HEK293 (cell line): ENCODE data around the gene EEF2K.

ENCODE experiments used
- CTCF ChIP-seq: fragments of 450-650 bp; formaldehyde crosslinking; IDR thresholded peaks from 2 replicates; pipeline ENCODE4 v1.5.1; 2016; ENCODE audit warnings: missing biosample characterization, missing genetic modification characterization
- GLI4 ChIP-seq: fragments of 450-650 bp; formaldehyde crosslinking; IDR thresholded peaks from 2 replicates; pipeline ENCODE4 v1.5.1; 2016; ENCODE audit warnings: missing biosample characterization, missing genetic modification characterization
- REPIN1 ChIP-seq: fragments of 450-650 bp; formaldehyde crosslinking; IDR thresholded peaks from 2 replicates; pipeline ENCODE4 v1.5.1; 2017; ENCODE audit warnings: missing biosample characterization, missing genetic modification characterization, low read depth
- REST ChIP-seq: fragments of 450-650 bp; formaldehyde crosslinking; IDR thresholded peaks from 2 replicates; pipeline ENCODE4 v1.5.1; 2016; ENCODE audit warnings: missing biosample characterization, missing genetic modification characterization
- SCRT2 ChIP-seq: fragments of 450-650 bp; formaldehyde crosslinking; IDR thresholded peaks from 2 replicates; pipeline ENCODE4 v1.5.1; 2016; ENCODE audit warnings: missing biosample characterization, missing genetic modification characterization
- YY1 ChIP-seq: fragments of 450-650 bp; formaldehyde crosslinking; IDR thresholded peaks from 2 replicates; pipeline ENCODE4 v1.5.1; 2018; ENCODE audit warnings: missing biosample characterization, missing genetic modification characterization
- ZNF146 ChIP-seq: fragments of 450-650 bp; formaldehyde crosslinking; IDR thresholded peaks from 2 replicates; pipeline ENCODE4 v1.5.1; 2016; ENCODE audit warnings: missing biosample characterization, missing genetic modification characterization
- ZNF274 ChIP-seq, 2 experiments: fragments of 200-500 bp in 1 of 2; fragments of 450-650 bp in 1 of 2; sonication (Bioruptor generic) in 1 of 2; formaldehyde crosslinking in 1 of 2; IDR thresholded peaks; 2 replicates each; pipeline versions ENCODE4 v1.5.1 to v1.6.1; 2014 to 2016; ENCODE audit warnings: borderline replicate concordance in 1 of 2, inconsistent platforms in 1 of 2, low read length in 1 of 2, missing biosample characterization in 1 of 2, missing genetic modification characterization in 1 of 2
- ZNF449 ChIP-seq: fragments of 450-650 bp; formaldehyde crosslinking; IDR thresholded peaks from 2 replicates; pipeline ENCODE4 v1.5.1; 2017; ENCODE audit warnings: missing biosample characterization, mild to moderate bottlenecking, missing genetic modification characterization, moderate library complexity
- ZNF501 ChIP-seq: fragments of 450-650 bp; formaldehyde crosslinking; IDR thresholded peaks from 2 replicates; pipeline ENCODE4 v1.5.1; 2016; ENCODE audit warnings: missing biosample characterization, missing genetic modification characterization
- ZNF785 ChIP-seq: fragments of 450-650 bp; formaldehyde crosslinking; IDR thresholded peaks from 2 replicates; pipeline ENCODE4 v1.5.1; 2016; ENCODE audit warnings: missing biosample characterization, missing genetic modification characterization

- TF ChIP-seq REPIN1 (no peak), CTCF (tag by site-specific recombination) (no peak), ZNF449 (tag by site-specific recombination) (no peak), YY1 (no peak), ZNF274 (IDR thresholded peaks at IDR 0.05; ENCODE audit: low read length) (no peak), ZNF274 (tag by site-specific recombination; IDR thresholded peaks at IDR 0.05; ENCODE audit: borderline replicate concordance) (no peak), REST (tag by site-specific recombination) (no peak), GLI4 (tag by site-specific recombination) (no peak), ZNF146 (tag by site-specific recombination) (no peak), ZNF785 (tag by site-specific recombination) (no peak), SCRT2 (no peak), ZNF501 (tag by site-specific recombination) (no peak)
Measured at GRCh38 chr16:22213236-22213635, 7.2 kb downstream of the EEF2K start.
